ENCODE measurements around the gene ESRRA. TPM values are rescaled to one million over a fixed set of nuclear protein-coding genes. Genes with fewer than 3 reads are reported as not detected.
"Not testable (repeated sequence)": the region's sequence is repeated elsewhere in the genome, so short reads cannot be mapped to it uniquely, and the experiment has no call there.

ESRRA gene
- total RNA-seq, 2 donors from 2014 or later: 38.7 to 54.7 TPM

DNA sequence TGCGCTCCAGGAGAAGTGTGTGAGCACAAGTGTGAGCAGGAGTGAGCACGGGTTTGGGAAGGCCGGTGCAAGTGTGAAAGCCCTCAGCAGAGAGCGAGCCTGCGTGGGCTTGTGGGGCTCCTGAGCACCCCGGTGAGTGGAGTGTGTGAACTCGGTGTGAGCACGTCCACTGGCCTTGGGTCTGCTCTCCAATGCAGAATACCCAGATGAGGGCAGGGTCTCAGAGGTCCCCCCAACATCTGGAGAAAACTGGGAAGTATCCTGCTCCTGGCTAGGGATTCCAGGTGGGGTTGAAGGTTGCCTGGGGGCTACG is 1.2 kb downstream of the ESRRA start:
- TF ChIP-seq, protein P1, sequence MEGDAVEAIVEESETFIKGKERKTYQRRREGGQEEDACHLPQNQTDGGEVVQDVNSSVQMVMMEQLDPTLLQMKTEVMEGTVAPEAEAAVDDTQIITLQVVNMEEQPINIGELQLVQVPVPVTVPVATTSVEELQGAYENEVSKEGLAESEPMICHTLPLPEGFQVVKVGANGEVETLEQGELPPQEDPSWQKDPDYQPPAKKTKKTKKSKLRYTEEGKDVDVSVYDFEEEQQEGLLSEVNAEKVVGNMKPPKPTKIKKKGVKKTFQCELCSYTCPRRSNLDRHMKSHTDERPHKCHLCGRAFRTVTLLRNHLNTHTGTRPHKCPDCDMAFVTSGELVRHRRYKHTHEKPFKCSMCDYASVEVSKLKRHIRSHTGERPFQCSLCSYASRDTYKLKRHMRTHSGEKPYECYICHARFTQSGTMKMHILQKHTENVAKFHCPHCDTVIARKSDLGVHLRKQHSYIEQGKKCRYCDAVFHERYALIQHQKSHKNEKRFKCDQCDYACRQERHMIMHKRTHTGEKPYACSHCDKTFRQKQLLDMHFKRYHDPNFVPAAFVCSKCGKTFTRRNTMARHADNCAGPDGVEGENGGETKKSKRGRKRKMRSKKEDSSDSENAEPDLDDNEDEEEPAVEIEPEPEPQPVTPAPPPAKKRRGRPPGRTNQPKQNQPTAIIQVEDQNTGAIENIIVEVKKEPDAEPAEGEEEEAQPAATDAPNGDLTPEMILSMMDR (IDR thresholded peaks at IDR 0.05): no peak
- DNase-seq (ENCODE audit: low spot score): no peak
- no peaks in the 10 kb centered on the region for H3K36me3 ChIP-seq
- 28% methylated on average over 9 of the region's 9 CpGs for WGBS
- H3K27ac ChIP-seq: peak overlapping the region; percentile 75 to 78
- H3K9me3 ChIP-seq: no peaks in the 10 kb centered on the region
- peak overlapping the region; percentile 53 to 69 for H3K4me3 ChIP-seq
- intact Hi-C loops (cut with DNase I): no loop called here
- no peaks in the 10 kb centered on the region for H3K27me3 ChIP-seq (replicated peaks; ENCODE audit: insufficient read depth)
- peaks cover 2% of the 10 kb centered on the region for H3K4me1 ChIP-seq (replicated peaks)

DNA sequence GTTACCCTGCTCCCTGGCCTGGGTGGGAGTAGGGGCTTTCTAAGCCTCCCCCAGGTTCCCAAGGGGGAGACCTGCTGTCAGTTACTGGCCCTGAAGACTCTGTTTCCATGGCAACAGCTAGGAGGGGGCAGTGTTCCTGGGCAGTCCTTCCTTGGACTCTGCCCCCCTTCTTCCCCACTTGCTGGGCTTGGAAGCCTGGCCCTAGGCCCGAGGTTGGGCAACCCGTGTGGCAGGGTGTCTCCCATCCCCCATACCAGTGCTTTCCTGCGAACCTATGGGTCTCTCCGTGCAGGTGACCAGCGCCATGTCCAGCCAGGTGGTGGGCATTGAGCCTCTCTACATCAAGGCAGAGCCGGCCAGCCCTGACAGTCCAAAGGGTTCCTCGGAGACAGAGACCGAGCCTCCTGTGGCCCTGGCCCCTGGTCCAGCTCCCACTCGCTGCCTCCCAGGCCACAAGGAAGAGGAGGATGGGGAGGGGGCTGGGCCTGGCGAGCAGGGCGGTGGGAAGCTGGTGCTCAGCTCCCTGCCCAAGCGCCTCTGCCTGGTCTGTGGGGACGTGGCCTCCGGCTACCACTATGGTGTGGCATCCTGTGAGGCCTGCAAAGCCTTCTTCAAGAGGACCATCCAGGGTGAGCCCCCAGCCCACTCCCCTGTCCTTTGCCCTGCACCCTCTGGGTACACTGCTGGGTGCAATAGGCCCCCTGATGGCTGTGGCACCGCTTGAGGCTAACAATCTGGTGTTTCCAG is 1.7 kb downstream of the ESRRA start:
- Histone ChIP-seq H3K4me3 (peak overlapping the region; percentile 53 to 69), H3K27ac (peak overlapping the region; percentile 75 to 78), H3K27me3 (replicated peaks; ENCODE audit: insufficient read depth) (no peaks in the 10 kb centered on the region), H3K4me1 (replicated peaks) (peaks cover 2% of the 10 kb centered on the region), H3K36me3 (no peaks in the 10 kb centered on the region), H3K9me3 (no peaks in the 10 kb centered on the region)
- intact Hi-C loops (cut with DNase I): no loop called here
- 73% methylated on average over 15 of the region's 15 CpGs for WGBS
- no peak for DNase-seq (ENCODE audit: low spot score)
- no peak for TF ChIP-seq POLR2AphosphoS5 (IDR thresholded peaks at IDR 0.05)
- TF ChIP-seq POLR2A (IDR thresholded peaks at IDR 0.05): no peak
- TF ChIP-seq, protein P1 (IDR thresholded peaks at IDR 0.05): no peak

DNA sequence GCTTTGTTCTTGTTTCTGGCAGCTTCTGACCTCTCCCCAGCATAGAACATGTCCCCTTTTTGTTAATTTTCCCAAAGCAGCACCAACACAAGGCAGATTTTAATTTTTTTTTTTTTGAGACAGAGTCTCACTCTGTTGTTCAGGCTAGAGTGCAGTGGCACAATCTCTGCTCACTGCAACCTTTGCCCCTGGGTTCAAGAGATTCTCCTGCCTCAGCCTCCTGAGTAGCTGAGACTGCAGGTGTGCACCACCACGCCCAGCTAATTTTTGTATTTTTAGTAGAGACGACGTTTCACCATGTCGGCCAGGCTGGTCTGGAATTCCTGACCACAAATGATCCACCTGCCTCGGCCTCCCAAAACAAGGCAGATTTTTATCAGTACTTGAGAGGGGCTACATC is 2.5 kb downstream of the ESRRA start:
- 80% methylated on average over 5 of the region's 5 CpGs for WGBS
- intact Hi-C loops (cut with DNase I); H3K27ac ChIP-seq; H3K27me3 ChIP-seq (replicated peaks; ENCODE audit: insufficient read depth); H3K4me1 ChIP-seq (replicated peaks); DNase-seq (ENCODE audit: low spot score); H3K9me3 ChIP-seq; H3K36me3 ChIP-seq; H3K4me3 ChIP-seq: not testable (repeated sequence)

DNA sequence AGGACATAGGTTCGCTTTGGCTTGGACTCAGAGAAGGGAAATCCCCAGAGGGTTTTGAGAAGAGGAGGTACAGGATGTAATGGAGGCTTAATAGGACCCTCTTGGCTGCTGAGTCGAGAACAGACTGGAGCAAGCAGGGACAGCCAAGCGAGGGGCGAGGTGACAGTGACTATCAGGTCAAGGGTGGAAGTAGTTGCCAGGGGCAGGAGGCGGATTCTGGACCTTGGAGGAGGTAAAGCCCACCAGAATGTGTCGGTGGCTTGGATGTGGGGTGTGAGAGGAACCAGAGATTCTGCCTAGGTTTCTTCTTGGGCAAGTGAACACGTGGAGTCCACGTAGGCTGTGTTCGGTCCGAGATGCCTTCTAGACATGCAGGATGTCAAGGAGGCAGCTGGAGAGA is 7.6 kb downstream of the ESRRA start:
- H3K9me3 ChIP-seq: no peaks in the 10 kb centered on the region
- no peak for TF ChIP-seq POLR2AphosphoS5 (IDR thresholded peaks at IDR 0.05)
- TF ChIP-seq, protein P1 (IDR thresholded peaks at IDR 0.05): no peak
- 85% methylated on average over 10 of the region's 10 CpGs for WGBS

DNA sequence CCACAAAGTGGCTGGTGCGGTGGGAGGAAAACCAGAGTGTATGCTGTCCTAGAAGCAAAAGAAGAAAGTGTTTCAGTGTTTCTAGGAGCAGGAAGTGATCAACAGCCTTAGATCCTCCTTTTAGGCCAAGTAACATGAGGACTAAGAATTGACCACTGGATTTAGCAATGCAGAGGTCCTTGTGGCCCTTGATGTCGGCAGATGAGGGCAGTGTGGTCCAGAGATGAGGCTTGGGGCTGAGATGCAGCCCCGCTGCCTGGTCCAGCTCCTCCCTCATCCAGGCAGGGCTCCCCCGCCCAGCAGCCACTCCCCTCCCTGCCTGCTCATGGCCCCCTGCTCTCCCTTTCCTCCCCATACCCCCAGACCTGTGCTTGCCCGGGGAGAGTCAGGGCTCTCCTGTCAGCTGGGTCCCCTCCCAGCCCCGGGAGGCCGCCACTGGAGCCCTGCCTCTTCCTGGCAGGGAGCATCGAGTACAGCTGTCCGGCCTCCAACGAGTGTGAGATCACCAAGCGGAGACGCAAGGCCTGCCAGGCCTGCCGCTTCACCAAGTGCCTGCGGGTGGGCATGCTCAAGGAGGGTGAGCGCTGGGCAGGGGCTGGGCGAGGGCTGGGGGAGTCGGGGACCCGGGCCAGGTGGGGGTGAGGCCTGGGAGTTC is 8.3 kb downstream of the ESRRA start:
- TF ChIP-seq, protein P1 (IDR thresholded peaks at IDR 0.05): no peak
- TF ChIP-seq POLR2AphosphoS5 (IDR thresholded peaks at IDR 0.05) (no peak), POLR2A (IDR thresholded peaks at IDR 0.05) (no peak)
- H3K4me3 ChIP-seq: no peak overlapping the region
- intact Hi-C loops (cut with DNase I): no loop called here
- no peaks in the 10 kb centered on the region for H3K36me3 ChIP-seq
- 61% methylated on average over 18 of the region's 18 CpGs for WGBS
- peak overlapping the region; percentile 17 to 27 for H3K27ac ChIP-seq
- no peaks in the 10 kb centered on the region for H3K9me3 ChIP-seq
- DNase-seq (ENCODE audit: low spot score): no peak
- no peaks in the 10 kb centered on the region for H3K27me3 ChIP-seq (replicated peaks; ENCODE audit: insufficient read depth)
- no peaks in the 10 kb centered on the region for H3K4me1 ChIP-seq (replicated peaks)

More for the DNA sequence above, 7.6 kb downstream of the ESRRA start:
- Histone ChIP-seq H3K27ac (no peak overlapping the region), H3K27me3 (replicated peaks; ENCODE audit: insufficient read depth) (no peaks in the 10 kb centered on the region), H3K4me3 (no peak overlapping the region), H3K36me3 (no peaks in the 10 kb centered on the region), H3K4me1 (replicated peaks) (no peaks in the 10 kb centered on the region)
- intact Hi-C loops (cut with DNase I): no loop called here
- DNase-seq (ENCODE audit: low spot score): no peak

Measured in prostate gland (tissue), 2 donors.